Heart left ventricle (tissue), 16 donors: Measurements from ENCODE around the gene RFX4. TPM values are rescaled to one million over a fixed set of nuclear protein-coding genes. Genes with fewer than 3 reads are reported as not detected.

Experiments used
- ATAC-seq, 4 donors: fragments of 200-7000 bp; cut with Tn5 transposase; one replicate each; pipeline ENCODE4 v1.9.1; 2020 to 2022; ENCODE audit warnings: moderate library complexity in 4 of 4, mild to moderate bottlenecking in 3 of 4, moderate number of reproducible peaks in 1 of 4
- DNase-seq, 5 donors: peaks; one replicate each; pipeline ENCODE4 v3.0.0-alpha.2; 2020
- H3K27ac ChIP-seq, 12 donors: fragments of 200-600 bp; sonication (generic) in 4 of 12; one replicate each; pipeline versions ENCODE4 v1.5.0 to v1.8.0; 2016 to 2022; ENCODE audit warnings: mild to moderate bottlenecking in 2 of 12
- H3K27me3 ChIP-seq, 9 donors: fragments of 200-600 bp; sonication (generic) in 2 of 9; one replicate each; pipeline versions ENCODE4 v1.5.1 to v1.8.0; 2016 to 2022; ENCODE audit warnings: mild to moderate bottlenecking in 3 of 9
- H3K36me3 ChIP-seq, 9 donors: fragments of 200-600 bp; sonication (generic) in 2 of 9; one replicate each; pipeline versions ENCODE4 v1.5.0 to v1.8.0; 2018 to 2022; ENCODE audit warnings: mild to moderate bottlenecking in 2 of 9
- H3K4me1 ChIP-seq, 12 donors: fragments of 200-600 bp; sonication (generic) in 4 of 12; one replicate each; pipeline versions ENCODE4 v1.5.0 to v1.8.0; 2016 to 2022; ENCODE audit warnings: mild to moderate bottlenecking in 3 of 12
- H3K4me3 ChIP-seq, 12 donors: fragments of 200-600 bp; sonication (generic) in 4 of 12; one replicate each; pipeline versions ENCODE4 v1.5.0 to v1.8.0; 2017 to 2022; ENCODE audit warnings: mild to moderate bottlenecking in 9 of 12, moderate library complexity in 4 of 12
- H3K9me3 ChIP-seq, 12 donors: fragments of 200-600 bp; sonication (generic) in 4 of 12; one replicate each; pipeline versions ENCODE4 v1.5.0 to v1.8.0; 2016 to 2022; ENCODE audit warnings: mild to moderate bottlenecking in 1 of 12
- CTCF ChIP-seq, 12 donors: fragments of 200-600 bp; sonication (generic) in 4 of 12; IDR thresholded peaks; one replicate each; pipeline versions ENCODE4 v1.5.0 to v1.8.0; 2018 to 2022; ENCODE audit warnings: antibody characterized with exemption in 12 of 12, mild to moderate bottlenecking in 5 of 12
- POLR2A ChIP-seq, 2 donors: fragments of 450-650 bp; IDR thresholded peaks; one replicate each; pipeline ENCODE4 v1.6.1; 2017; ENCODE audit warnings: antibody characterized with exemption in 2 of 2, mild to moderate bottlenecking in 2 of 2, moderate library complexity in 2 of 2
- WGBS, 4 donors: extraction: QIAGEN DNeasy Blood & Tissue Kit in 2 of 4; methylation state at CpG; one replicate each; pipeline versions ENCODE4 v1.1.5 to v1.1.7; 2013 to 2018; 5-methylcytosine and 5-hydroxymethylcytosine counted together
- intact Hi-C, 10 donors: fragments of 100-400 bp; cut with DNase I; formaldehyde crosslinking; loops; one replicate each; pipeline versions ENCODE4 v1.11.1 to v1.14.2; 2022
- polyA plus RNA-seq, 2 donors: library from polyadenylated mRNA; stranded (reverse); fragments of 200-250 nt; gene quantifications; one replicate each; pipeline ENCODE4 v1.2.3, GENCODE V29; 2013
- total RNA-seq, 9 donors: library from RNA; depleted of rRNA in 2 of 9; stranded (reverse); fragments of >200 nt in 2 of 9; fragmentation: NEBNext Ultra II Directional in 3 of 9; extraction: Animal tissue kit (Norgen Biotek cat#: 25700) in 3 of 9; gene quantifications; one replicate each; pipeline versions ENCODE4 v1.1.0 to v1.2.4, GENCODE V29; 2016 to 2023
- donor health status: ischemic (EF 13 %, LVEDD 7.1; RV severe dilation, severe dysfunction).
- donor health status: healthy with polysubstance abuse.
- donor health status: DM: no; HTN: yes; CAD: no.
- donor health status: DM: no; HTN: no; CAD: no.
- donor health status: ischemic (EF 25% LVEDD 6.9; RV normal size, moderate dysfunction).
- donor health status: ischemic (EF 25% LVEDD 5.7; RV mildly dilated, moderate dysfunction).
- donor health status: healthy.
- donor health status: DM: yes; HTN: yes; CAD: no.
- donor health status: ischemic (EF 35%, LVEDD 5.7; RV mildly dilated, moderate dysfunction).
- donor health status: nonischemic (EF 11% LVEDD 7.7; RV severe dilation, severe dysfunction).
- donor health status: DM: yes; HTN: yes; CAD: no.
- donor health status: PGD.
- donor health status: ischemic (EF 29% LVEDD 5.4; RV normal size, mild dysfunction).
- donor health status: nonischemic (EF 23%, LVEDD 6.1; RV moderate dilation, normal function).

The RFX4 gene
- total and polyA plus RNA-seq, 11 donors, result 0.09 TPM; not detected in 9

DNA sequence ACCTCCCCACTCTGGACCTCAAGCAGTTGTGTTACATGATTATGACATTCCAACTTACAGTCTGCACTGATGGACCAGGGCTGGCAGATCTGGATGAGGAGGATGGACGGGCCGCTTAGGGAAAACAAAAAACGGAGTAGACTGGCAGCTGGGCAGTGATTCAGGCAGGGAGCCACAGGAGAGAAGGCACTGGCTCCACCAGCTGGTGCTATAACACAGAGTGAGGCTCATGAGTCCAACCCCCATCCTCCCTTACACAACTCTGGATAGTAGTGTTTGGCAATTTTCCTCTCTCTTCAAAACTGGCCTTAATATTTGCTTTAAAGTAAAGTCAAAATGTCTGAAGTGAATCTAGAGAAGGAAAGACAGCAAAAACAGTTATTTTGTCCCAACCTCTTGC is 181.9 kb downstream of the RFX4 start:
- peak; percentile 55 to 79 (median 72) for ATAC-seq
- intact Hi-C loops, result no loop called here
- Histone ChIP-seq H3K9me3 (no peaks in the 10 kb centered on the region), H3K27me3 (peaks cover 0 to 9% (median 0%) of the 10 kb centered on the region in 9 donors), H3K4me3 (no peak overlapping the region), H3K4me1 (peaks cover 0 to 39% (median 16%) of the 10 kb centered on the region in 12 donors), H3K27ac (no peak overlapping the region), H3K36me3 (no peaks in the 10 kb centered on the region)
- 60 to 86% (median 78%) methylated on average over 3 of the region's 3 CpGs for whole genome bisulfite sequencing, 4 donors
- no peak for TF ChIP-seq POLR2A (IDR thresholded peaks at IDR 0.05)
- peak in 5 of 12 donors; percentile 10 to 37 (median 20) for TF ChIP-seq CTCF (IDR thresholded peaks at IDR 0.05)
- DNase-seq, result peak in 1 of 5 donors; percentile 36

DNA sequence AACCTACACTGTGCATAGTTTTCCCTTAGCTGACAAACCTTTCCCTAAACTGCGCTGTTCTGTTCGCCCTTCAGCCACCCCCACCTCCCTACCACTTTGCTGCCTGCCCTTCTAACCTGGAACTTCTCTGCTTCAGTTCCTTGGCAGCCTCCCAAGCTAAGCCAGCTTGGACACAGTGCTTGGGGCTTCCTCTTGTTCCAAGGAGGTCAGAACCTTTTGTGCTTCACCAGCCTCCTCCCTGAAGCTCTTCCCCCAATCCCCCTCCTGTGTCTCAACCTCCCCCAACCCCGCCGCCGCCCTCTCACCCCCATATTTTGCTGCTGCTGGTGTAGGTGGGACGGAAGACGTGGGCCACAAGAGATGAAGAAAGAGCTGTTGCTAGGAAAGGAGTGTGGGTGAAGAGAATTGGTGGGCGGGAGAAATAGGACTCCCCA is 183.6 kb downstream of the RFX4 start:
- ATAC-seq (peak; percentile 64 to 87 (median 81)), DNase-seq (peak in 4 of 5 donors; percentile 48 to 76 (median 60))
- peaks cover 0 to 9% (median 0%) of the 10 kb centered on the region in 9 donors for H3K27me3 ChIP-seq
- no peaks in the 10 kb centered on the region for H3K36me3 ChIP-seq
- TF ChIP-seq POLR2A (IDR thresholded peaks at IDR 0.05) (no peak), CTCF (IDR thresholded peaks at IDR 0.05) (no peak)
- H3K4me3 ChIP-seq, result no peak overlapping the region
- intact Hi-C loops, result no loop called here
- H3K27ac ChIP-seq, result peak overlapping the region in 4 of 12 donors; percentile 21 to 38 (median 28)
- no peaks in the 10 kb centered on the region for H3K9me3 ChIP-seq
- H3K4me1 ChIP-seq, result peaks cover 0 to 33% (median 9%) of the 10 kb centered on the region in 12 donors
- WGBS, 4 donors, result 47 to 54% (median 47%) methylated on average over 8 of the region's 8 CpGs

DNA sequence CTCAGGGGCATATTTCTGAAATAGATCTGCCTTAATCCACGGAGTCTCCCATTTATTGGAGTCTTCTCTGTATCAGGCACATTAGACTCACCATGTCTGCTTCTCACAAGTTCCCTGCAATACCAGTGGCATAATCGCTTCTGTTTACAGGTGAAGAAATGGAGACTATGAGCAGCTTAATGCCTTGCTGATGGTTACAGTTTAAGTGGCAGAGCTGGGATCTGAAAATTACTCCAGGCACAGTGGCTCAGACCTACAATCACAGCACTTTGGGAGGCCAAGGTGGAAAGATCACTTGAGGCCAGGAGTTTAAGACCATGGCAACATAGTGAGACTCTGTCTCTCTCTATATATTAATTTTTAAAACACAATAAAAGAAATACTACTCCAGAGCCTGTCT is 184.4 kb downstream of the RFX4 start:
- H3K27ac ChIP-seq, result no peak overlapping the region
- no peak for ATAC-seq
- H3K27me3 ChIP-seq, result peaks cover 0 to 9% (median 0%) of the 10 kb centered on the region in 9 donors
- no peak overlapping the region for H3K4me3 ChIP-seq
- no peak for DNase-seq
- H3K4me1 ChIP-seq, result peaks cover 0 to 39% (median 9%) of the 10 kb centered on the region in 12 donors
- no peaks in the 10 kb centered on the region for H3K36me3 ChIP-seq
- WGBS, 4 donors, result 58 to 73% (median 71%) methylated on average over 2 of the region's 2 CpGs
- TF ChIP-seq CTCF (IDR thresholded peaks at IDR 0.05) (no peak), POLR2A (IDR thresholded peaks at IDR 0.05) (no peak)
- intact Hi-C loops, result no loop called here
- H3K9me3 ChIP-seq, result no peaks in the 10 kb centered on the region

DNA sequence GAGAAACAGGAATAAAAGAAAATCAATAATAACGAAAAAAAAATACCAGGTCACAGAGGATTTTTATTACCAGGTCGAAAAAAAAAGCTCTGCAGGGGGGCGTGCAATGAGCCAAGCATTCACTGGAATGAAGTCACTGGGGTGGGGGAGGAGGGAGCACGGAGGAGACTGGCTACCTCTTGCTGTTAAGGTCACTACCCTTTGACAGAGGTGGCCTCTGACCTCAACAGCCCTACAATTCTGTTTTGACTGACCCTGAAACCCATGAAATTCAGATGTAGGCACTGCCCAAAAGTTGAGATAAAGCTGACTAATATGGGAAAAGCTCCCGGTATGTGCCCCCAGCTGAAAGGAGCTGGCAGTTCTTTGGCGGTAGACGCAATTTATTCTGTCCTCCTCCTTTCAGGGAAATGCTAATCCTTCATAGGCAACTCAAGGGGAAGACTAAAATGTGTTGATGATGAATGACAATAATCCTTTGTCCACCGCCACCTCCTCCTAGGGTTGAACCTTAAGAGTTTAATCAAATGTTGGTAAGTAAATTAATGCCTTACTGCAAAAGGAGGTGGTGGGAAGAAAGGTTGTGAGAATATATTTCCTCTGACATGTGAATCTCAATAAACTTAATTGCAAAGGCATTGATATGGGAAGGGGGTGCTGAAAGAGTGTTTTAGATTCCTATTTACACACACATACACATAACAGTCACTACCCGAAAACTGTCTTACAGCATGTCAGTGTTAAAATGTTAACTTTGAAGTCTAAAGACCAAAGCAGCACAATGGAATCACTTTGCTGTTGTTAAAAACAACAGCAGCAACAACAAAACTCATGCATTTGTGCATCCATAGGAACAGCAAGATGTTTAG is 185.4 kb downstream of the RFX4 start:
- peaks cover 0 to 40% (median 12%) of the 10 kb centered on the region in 12 donors for H3K4me1 ChIP-seq
- H3K27ac ChIP-seq, result no peak overlapping the region
- no peaks in the 10 kb centered on the region for H3K9me3 ChIP-seq

More for the DNA sequence above, 185.4 kb downstream of the RFX4 start:
- intact Hi-C loops, result no loop called here
- 58 to 67% (median 63%) methylated on average over 9 of the region's 9 CpGs for WGBS, 4 donors
- H3K4me3 ChIP-seq, result no peak overlapping the region
- ATAC-seq, result no peak
- H3K27me3 ChIP-seq, result peaks cover 0 to 9% (median 0%) of the 10 kb centered on the region in 9 donors
- no peak for DNase-seq
- H3K36me3 ChIP-seq, result no peaks in the 10 kb centered on the region
- TF ChIP-seq CTCF (IDR thresholded peaks at IDR 0.05) (no peak), POLR2A (IDR thresholded peaks at IDR 0.05) (no peak)
